Activated CD8-positive, alpha-beta memory T cell treated with anti-CD3 and anti-CD28 coated beads, Interleukin-2, amount 50 U/mL, for 24 hours (primary cell): ENCODE measurements around the gene CFAP299.
"Not testable (repeated sequence)": the region's sequence is repeated elsewhere in the genome, so short reads cannot be mapped to it uniquely, and the experiment has no call there.

ENCODE experiments used
- DNase-seq: peaks from one replicate; pipeline ENCODE4 v3.0.0-alpha.2; 2020; ENCODE audit errors: extremely low read depth

The CFAP299 gene

DNA sequence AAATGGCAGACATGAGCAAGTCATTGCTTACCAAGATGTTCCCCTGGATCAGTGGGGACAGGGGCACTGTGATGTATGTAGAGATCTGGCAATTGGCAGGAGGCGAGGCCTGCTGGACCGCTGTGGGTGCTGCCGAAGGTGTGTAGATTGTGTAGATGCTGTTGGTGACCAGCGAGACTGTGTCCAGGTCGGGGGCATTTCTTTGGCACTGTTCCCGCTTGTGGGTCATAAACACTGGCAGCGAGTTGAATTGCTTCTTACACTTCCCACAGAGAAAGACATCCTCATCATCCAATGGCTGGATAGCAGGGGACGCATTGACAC lies 52.7 kb downstream of the CFAP299 start:
- DNase-seq: no peak

GRCh38 chr4:80390178-80390577 lies 54.6 kb downstream of the CFAP299 start:
- DNase-seq: no peak

GRCh38 chr4:80393246-80393969 lies 57.9 kb downstream of the CFAP299 start:
- DNase-seq: no peak

- no peak for DNase-seq
These were observed 58.4 kb downstream of the CFAP299 start for GRCh38 chr4:80393970-80394250.

DNA sequence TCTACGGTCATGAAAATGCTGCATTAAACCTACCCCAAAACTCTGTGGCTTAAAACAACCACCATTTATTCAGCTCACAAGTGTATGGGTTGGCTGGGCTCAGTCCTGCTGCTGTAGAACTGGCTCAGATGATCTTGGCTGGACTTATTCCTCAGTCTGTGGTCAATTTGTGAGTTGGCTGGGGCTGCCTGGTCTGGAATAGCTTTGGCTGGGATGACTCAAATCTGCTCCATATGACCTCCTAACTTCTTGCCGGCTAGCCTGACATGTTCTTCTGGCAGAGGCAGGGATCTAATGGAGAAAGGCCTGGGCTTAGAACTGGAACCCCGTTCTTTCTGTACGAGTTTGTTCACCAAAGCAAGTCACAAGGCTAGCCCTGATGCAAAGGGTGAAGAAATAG lies 71.7 kb downstream of the CFAP299 start:
- DNase-seq: no peak

GRCh38 chr4:80409809-80410208 lies 74.3 kb downstream of the CFAP299 start:
- no peak for DNase-seq

DNA sequence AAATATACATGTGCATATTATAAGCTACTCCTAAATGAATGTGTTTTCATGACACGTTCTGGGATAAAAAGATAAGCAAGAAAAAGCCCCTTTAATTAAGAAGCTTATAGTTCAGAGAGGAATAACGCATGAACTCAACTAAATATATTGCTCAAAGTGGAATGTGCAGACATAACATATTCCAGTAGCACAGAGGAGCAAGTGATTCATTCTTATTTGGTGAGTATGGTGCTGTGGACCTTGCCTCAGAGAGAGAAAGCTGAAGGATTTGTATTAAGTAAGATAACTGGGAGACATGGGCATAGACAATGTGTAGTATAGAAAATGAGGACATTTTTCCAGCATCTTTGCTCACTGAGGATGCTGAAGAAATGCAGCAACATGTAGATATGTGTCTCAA lies 76.8 kb downstream of the CFAP299 start:
- no peak for DNase-seq

DNA sequence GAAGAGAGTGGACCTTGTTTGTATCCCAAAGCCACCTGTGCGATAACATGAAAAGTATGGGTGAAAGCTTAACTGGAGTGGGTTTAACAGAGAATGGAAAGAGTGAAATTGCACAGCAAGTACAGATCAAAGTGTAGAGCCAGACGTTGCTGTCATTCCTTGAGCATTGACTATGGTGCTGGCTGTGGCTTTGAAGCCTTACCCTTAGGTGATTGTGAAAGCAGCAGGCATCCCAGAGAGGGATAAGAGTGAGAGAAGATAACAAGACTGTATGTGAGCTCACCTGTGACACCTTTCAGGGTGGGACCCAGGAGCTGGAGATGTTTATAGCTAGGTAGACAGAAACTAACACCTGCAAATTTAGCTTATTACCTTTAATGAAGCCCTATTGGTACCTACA lies 77.6 kb downstream of the CFAP299 start:
- DNase-seq: no peak

GRCh38 chr4:80417019-80417418 lies 81.5 kb downstream of the CFAP299 start:
- no peak for DNase-seq

DNA sequence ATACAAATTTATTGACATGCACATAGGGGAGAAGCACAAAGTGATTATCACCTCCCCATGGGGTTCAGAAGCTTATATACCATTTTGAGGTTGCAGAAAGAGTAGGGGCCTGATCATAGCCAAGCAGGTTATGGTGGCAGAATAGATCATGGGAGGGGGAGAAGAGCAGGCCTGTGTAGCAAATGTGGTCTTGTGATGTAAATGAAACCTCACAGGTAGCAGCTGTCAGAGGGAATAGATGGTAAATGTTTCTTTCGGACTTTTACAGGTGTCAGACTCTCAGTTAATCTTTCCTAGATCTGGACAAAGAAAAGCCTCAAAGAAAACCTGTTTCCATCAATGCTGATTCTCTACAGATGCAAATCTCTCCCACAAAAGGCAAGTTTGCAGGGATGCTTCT lies 84.4 kb downstream of the CFAP299 start:
- no peak for DNase-seq

- no peak for DNase-seq
These were observed 85.1 kb downstream of the CFAP299 start for GRCh38 chr4:80420638-80421037.

- no peak for DNase-seq
These were observed 87.3 kb downstream of the CFAP299 start for GRCh38 chr4:80422727-80423404.

DNA sequence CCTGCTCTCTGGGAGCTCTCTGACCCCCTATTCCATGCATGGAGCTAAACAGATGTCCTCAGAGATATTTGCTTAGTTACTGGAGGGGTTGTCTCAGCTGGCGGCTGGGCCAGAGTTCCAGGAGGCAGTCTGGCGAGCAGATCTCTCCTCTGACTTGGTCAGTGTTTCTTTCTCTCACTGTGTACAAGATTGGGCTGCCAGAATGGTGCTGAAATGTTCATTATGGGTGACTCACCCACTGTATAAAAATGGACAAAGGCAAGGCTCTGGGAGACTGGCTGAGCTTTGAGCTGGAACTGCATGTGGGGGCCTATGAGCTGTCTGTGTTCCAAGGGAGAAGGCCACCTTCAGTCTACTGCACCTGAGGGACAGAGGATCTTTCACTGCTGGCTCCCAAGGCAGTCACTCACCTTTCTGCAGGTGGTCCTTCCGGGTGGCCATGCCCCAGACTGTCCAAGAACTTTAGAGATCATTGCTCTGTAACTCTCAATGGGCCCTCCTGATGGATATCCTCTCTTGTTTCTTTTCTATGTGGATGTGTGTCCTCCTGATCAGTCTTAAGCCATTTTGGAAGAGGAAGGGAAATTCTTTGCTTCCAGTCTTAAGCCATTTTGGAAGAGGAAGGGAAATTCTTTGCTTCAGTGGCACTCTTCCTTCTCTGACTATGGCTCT lies 88.2 kb downstream of the CFAP299 start:
- no peak for DNase-seq

DNA sequence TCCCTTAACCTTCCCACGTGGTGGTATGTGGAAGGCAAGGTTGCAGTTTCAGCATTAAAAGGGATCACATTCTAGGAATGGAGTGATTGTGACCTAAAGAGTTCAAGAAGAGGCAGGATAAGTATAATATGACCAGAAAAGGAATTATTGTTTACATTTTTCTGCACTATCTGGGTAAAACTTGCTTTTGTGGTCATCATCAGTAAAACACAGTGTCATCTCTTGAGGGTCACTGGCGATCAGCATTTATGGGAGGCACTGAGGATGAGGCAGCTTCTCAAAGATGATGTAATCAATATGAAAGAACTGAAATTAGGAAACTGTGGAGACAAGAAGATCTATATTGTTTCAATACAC lies 88.7 kb downstream of the CFAP299 start:
- no peak for DNase-seq

GRCh38 chr4:80425124-80426100 lies 89.9 kb downstream of the CFAP299 start:
- DNase-seq: no peak

GRCh38 chr4:80431203-80431965 lies 95.9 kb downstream of the CFAP299 start:
- DNase-seq: no peak

- DNase-seq: no peak
These were observed 98.7 kb downstream of the CFAP299 start for GRCh38 chr4:80434238-80434637.

DNA sequence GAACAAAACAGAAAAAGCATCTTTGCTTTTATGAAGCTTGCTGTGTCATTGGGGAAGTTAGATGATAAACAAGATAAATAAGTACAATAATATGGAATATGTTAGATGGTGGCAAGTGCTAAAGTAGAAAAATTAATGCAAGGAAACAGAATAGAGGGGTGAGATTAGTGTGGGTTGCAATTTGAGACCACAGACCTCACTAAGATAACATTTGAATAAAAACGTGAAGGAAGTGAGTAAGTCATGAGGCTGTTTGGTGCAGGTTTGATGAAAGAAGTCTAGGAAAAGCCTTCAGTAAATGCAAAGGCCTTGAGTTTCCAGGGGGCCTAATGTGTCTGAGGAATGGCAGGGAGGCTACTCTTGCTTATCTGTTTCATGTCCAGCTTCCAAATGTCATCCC lies 102.5 kb downstream of the CFAP299 start:
- no peak for DNase-seq

DNA sequence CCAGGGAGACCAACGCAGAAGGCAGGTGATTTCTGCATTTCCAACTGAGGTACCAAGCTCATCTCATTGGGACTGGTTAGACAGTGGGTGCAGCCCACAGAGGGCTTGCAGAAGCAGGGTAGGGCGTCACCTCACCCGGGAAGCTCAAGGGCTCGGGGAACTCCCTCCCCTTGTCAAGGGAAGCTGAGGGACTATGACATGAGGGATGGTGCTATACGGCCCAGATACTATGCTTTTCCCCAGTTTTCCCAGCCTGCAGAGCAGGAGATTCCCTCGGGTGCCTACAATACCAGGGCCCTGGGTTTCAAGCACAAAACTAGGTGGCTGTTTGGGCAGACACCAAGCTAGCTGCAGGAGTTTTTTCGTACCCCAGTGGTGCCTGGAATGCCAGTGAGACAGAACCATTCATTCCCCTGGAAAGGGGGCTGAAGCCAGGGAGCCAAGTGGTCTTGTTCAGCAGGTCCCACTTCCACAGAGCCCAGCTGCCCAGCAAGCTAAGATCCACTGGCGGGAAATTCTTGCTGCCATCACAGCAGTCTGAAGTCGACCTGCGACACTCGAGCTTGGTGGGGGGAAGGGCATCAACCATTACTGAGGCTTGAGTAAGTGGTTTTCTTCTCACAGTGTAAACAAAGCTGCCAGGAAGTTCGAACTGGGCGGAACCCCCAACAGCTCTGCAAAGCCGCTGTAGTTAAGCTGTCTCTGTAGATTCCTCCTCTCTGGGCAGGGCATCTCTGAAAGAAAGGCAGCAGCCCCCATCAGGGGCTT lies 103.9 kb downstream of the CFAP299 start:
- not testable (repeated sequence) for DNase-seq

DNA sequence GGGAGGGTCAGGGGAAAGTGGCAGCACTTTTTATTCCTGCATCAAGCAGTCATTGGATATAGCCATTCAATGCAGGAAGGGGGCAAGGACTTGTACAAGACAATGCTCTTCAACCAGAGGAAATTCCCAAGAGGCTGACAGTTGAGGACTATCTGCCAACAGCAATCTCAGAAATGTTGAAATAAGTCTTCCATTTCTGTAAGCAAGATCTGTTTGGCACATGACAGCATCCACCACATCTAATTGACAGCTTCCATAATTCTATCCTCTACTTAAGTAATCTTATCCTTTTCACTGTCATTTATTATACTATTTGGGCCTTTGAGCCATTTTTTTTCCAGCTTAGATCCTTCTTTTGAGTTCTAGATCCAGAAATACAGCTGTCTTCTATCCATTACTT lies 110.7 kb downstream of the CFAP299 start:
- DNase-seq: no peak

DNA sequence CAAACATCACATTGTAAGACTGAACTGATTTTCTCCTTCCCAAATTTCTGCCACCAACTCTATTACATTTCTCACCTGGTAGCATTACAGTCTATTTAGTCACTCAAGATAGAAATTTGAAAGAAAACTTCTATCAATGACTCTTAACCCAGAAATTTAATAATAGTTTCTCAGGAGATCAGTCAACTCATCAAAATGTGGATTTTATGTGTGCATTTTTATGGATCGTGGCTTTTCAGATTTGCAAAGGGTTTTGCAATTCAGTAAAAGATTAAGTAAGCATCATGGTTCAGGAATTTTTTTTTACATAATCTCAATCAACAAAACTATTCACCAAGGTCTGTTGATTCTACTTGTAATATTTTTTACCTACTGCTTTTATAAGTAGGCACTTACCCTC lies 111.1 kb downstream of the CFAP299 start:
- DNase-seq: no peak
